GM12878 (cell line): Measurements from ENCODE around the gene GPR78. TPM values are rescaled to one million over a fixed set of nuclear protein-coding genes. Genes with fewer than 3 reads are reported as not detected.

Experiments
- ATAC-seq: fragments of 200-7000 bp; cut with Tn5 transposase; 3 replicates; pipeline ENCODE4 v1.9.1; 2020; ENCODE audit warnings: mild to moderate bottlenecking, moderate library complexity
- BruUV-seq: library from RNA; stranded (reverse); fragments of 400-500 nt; replicated peaks from 2 replicates; lab custom pipeline; 2021; lab: Mats Ljungman, UMichigan
- CTCF ChIA-PET: fragments of 300-600 bp; sonication (Branson Sonifier 250); formaldehyde crosslinking; extraction: SDS; loops from one replicate; lab custom pipeline; 2021; ENCODE audit warnings: inconsistent platforms; lab: Yijun Ruan, JAX
- POLR2A ChIA-PET: fragments of 350-600 bp; formaldehyde crosslinking; extraction: SDS; loops from one replicate; lab custom pipeline; 2021; ENCODE audit warnings: inconsistent platforms; lab: Charles Lee
- RAD21 ChIA-PET: fragments of 300-600 bp; sonication (Branson Sonifier 250); formaldehyde crosslinking; loops from one replicate; lab custom pipeline; 2023; ENCODE audit warnings: antibody characterized with exemption; ENCODE audit not compliant: unreplicated experiment; lab: Charles Lee
- SMC1A ChIA-PET: fragments of 300-600 bp; sonication (Branson Sonifier 250); formaldehyde crosslinking; loops from one replicate; lab custom pipeline; 2023; ENCODE audit not compliant: unreplicated experiment, uncharacterized antibody; lab: Charles Lee
- DNase-seq: peaks from one replicate; pipeline ENCODE4 v3.0.0-alpha.2; 2011; ENCODE audit warnings: low read depth, low spot score
- FAIRE-seq: peaks from 3 replicates; lab custom pipeline; 2011; peaks lifted over from hg19 to GRCh38; lab: Jason Lieb, UNC
- H2AFZ ChIP-seq: 2 replicates; pipeline ENCODE4 v1.6.0; 2011; ENCODE audit warnings: low read depth, low read length, control low read depth; ENCODE audit not compliant: control insufficient read depth
- H3K27ac ChIP-seq: 2 replicates; pipeline ENCODE4 v1.5.1; 2011; ENCODE audit warnings: control low read depth; ENCODE audit not compliant: control insufficient read depth, insufficient read depth
- H3K27me3 ChIP-seq, 2 experiments: replicated peaks in 1 of 2; 2 replicates each; pipeline versions ENCODE4 v1.6.0 to v1.6.1; 2011; ENCODE audit warnings: low read length in 1 of 2; ENCODE audit not compliant: control insufficient read depth in 2 of 2, insufficient read depth in 2 of 2
- H3K36me3 ChIP-seq, 2 experiments: 2 replicates each; pipeline ENCODE4 v1.5.1; 2011; ENCODE audit warnings: low read length in 1 of 2; ENCODE audit not compliant: control insufficient read depth in 2 of 2, insufficient read depth in 2 of 2
- H3K4me1 ChIP-seq: 2 replicates; pipeline ENCODE4 v1.6.1; 2011; ENCODE audit warnings: mild to moderate bottlenecking, low read length, moderate library complexity, mixed read lengths; ENCODE audit not compliant: control insufficient read depth, insufficient read depth
- H3K4me2 ChIP-seq: 2 replicates; pipeline ENCODE4 v1.6.0; 2011; ENCODE audit warnings: control low read depth; ENCODE audit not compliant: control insufficient read depth, insufficient read depth
- H3K4me3 ChIP-seq: fragments of 200-600 bp; sonication (generic); 2 replicates; pipeline ENCODE4 v1.5.1; 2016
- H3K79me2 ChIP-seq: 2 replicates; pipeline ENCODE4 v1.6.0; 2011; ENCODE audit warnings: low read length; ENCODE audit not compliant: control insufficient read depth, insufficient read depth
- H3K9ac ChIP-seq: 2 replicates; pipeline ENCODE4 v1.8.0; 2011; ENCODE audit warnings: low read length, control low read depth, mixed read lengths; ENCODE audit not compliant: control insufficient read depth, insufficient read depth
- H3K9me3 ChIP-seq: replicated peaks from 3 replicates; pipeline ENCODE4 v1.5.1; 2011; ENCODE audit warnings: mild to moderate bottlenecking, low read length; ENCODE audit not compliant: control insufficient read depth, insufficient read depth
- H4K20me1 ChIP-seq: 2 replicates; pipeline ENCODE4 v1.6.0; 2011; ENCODE audit not compliant: control insufficient read depth, insufficient read depth
- BMI1 ChIP-seq: fragments of 450-650 bp; IDR thresholded peaks from 2 replicates; pipeline ENCODE4 v1.6.1; 2016; ENCODE audit warnings: mild to moderate bottlenecking, moderate library complexity, borderline replicate concordance
- CBX3 ChIP-seq: fragments of 200-600 bp; sonication (generic); IDR thresholded peaks from 2 replicates; pipeline ENCODE4 v1.6.1; 2016; ENCODE audit warnings: low read depth, borderline replicate concordance
- ESRRA ChIP-seq: IDR thresholded peaks from 2 replicates; pipeline ENCODE4 v1.6.1; 2012; ENCODE audit warnings: mild to moderate bottlenecking, low read length, improper control_type of control experiment
- EZH2 ChIP-seq: IDR thresholded peaks from 2 replicates; pipeline ENCODE4 v1.6.1; 2012; ENCODE audit warnings: low read depth, mild to moderate bottlenecking, control low read depth, inconsistent platforms, low read length, borderline replicate concordance; ENCODE audit not compliant: control insufficient read depth
- FOS ChIP-seq: IDR thresholded peaks from 3 replicates; pipeline ENCODE4 v1.6.1; 2011; ENCODE audit warnings: borderline replicate concordance; ENCODE audit not compliant: insufficient read length; ENCODE audit errors: extremely low read depth
- HDAC6 ChIP-seq: fragments of 200-600 bp; sonication (generic); IDR thresholded peaks from one replicate; pipeline ENCODE4 v1.8.0; 2017; ENCODE audit warnings: antibody characterized with exemption; ENCODE audit not compliant: unreplicated experiment
- IRF4 ChIP-seq: IDR thresholded peaks from 2 replicates; pipeline ENCODE4 v1.6.1; 2011; ENCODE audit warnings: low read depth, low read length
- KDM1A ChIP-seq: fragments of 200-600 bp; sonication (generic); IDR thresholded peaks from 2 replicates; pipeline ENCODE4 v1.6.1; 2016; ENCODE audit warnings: borderline replicate concordance
- MTA2 ChIP-seq: fragments of 450-650 bp; IDR thresholded peaks from 2 replicates; pipeline ENCODE4 v1.6.1; 2016; ENCODE audit warnings: low read depth, mild to moderate bottlenecking, moderate library complexity
- MYB ChIP-seq: fragments of 150-350 bp; IDR thresholded peaks from 2 replicates; pipeline ENCODE4 v1.6.1; 2014; ENCODE audit warnings: mild to moderate bottlenecking, low read depth, low read length, borderline replicate concordance
- NFYA ChIP-seq: IDR thresholded peaks from 2 replicates; pipeline ENCODE4 v1.6.1; 2011; ENCODE audit warnings: low read depth, mild to moderate bottlenecking, low read length, improper control_type of control experiment, borderline replicate concordance
- NRF1 ChIP-seq: conservative IDR thresholded peaks from 2 replicates; pipeline ENCODE4 v1.6.1; 2011; ENCODE audit warnings: mild to moderate bottlenecking, low read depth, low read length, improper control_type of control experiment
- RB1 ChIP-seq: fragments of 450-650 bp; formaldehyde crosslinking; IDR thresholded peaks from 2 replicates; pipeline ENCODE4 v1.6.1; 2017; ENCODE audit warnings: mild to moderate bottlenecking, borderline replicate concordance
- USF2 ChIP-seq: IDR thresholded peaks from 2 replicates; pipeline ENCODE4 v1.6.1; 2011; ENCODE audit warnings: low read depth, low read length, improper control_type of control experiment, borderline replicate concordance
- WRNIP1 ChIP-seq: IDR thresholded peaks from 2 replicates; pipeline ENCODE4 v1.6.1; 2011; ENCODE audit warnings: low read depth, low read length, improper control_type of control experiment, borderline replicate concordance
- YBX1 ChIP-seq: fragments of 450-650 bp; IDR thresholded peaks from 2 replicates; pipeline ENCODE4 v1.6.1; 2016; ENCODE audit warnings: antibody characterized with exemption
- WGBS: methylation state at CpG from one replicate; pipeline ENCODE4 v1.1.6; 2016; ENCODE audit warnings: low lambda C conversion rate; ENCODE audit not compliant: insufficient replicate concordance, insufficient coverage; ENCODE audit errors: missing lambda C conversion rate; 5-methylcytosine and 5-hydroxymethylcytosine counted together
- in situ Hi-C: fragments of 300-500 bp; cut with MboI; formaldehyde crosslinking; loops from 9 replicates; pipeline ENCODE4 v1.14.3; 2018; ENCODE audit warnings: mixed read lengths
- intact Hi-C: fragments of 100-400 bp; cut with micrococcal nuclease; formaldehyde crosslinking; loops from one replicate; pipeline ENCODE4 v1.14.2; 2022; ENCODE audit not compliant: unreplicated experiment
- polyA plus RNA-seq, 11 experiments: library from polyadenylated mRNA; depleted of rRNA in 4 of 11; unstranded in 6 of 11; stranded (reverse) in 5 of 11; fragments of >200 nt; fragmentation: Nextera tagmentation in 4 of 11; fragmentation: Illumina TruSeq in 1 of 11; extraction: Ambion mirVana in 4 of 11; extraction: Trizol in 1 of 11; gene quantifications; 1 replicate in 1 of 11; 2 replicates in 10 of 11; pipeline versions ENCODE4 v1.2.1 to v1.2.3, GENCODE V29; 2011 to 2016; ENCODE audit warnings: inconsistent platforms in 2 of 11, missing spikeins in 2 of 11, low read depth in 1 of 11
- total RNA-seq, 4 experiments: library from RNA; depleted of rRNA in 3 of 4; stranded (reverse); fragments of >200 nt in 3 of 4; fragmentation: Illumina TruSeq in 1 of 4; extraction: Trizol in 1 of 4; gene quantifications; 2 replicates each; pipeline versions ENCODE4 v1.2.1 to v1.2.3, GENCODE V29; 2013 to 2021
- TF ChIP-seq, protein P1 (sequence below): IDR thresholded peaks from 2 replicates; pipeline ENCODE4 v1.6.1; 2011; ENCODE audit warnings: low read depth, mild to moderate bottlenecking, low read length, moderate library complexity, borderline replicate concordance; ENCODE audit errors: extremely low read depth
- TF ChIP-seq, protein P2 (sequence below): fragments of 450-650 bp; formaldehyde crosslinking; IDR thresholded peaks from 2 replicates; pipeline ENCODE4 v1.4.0; 2022; ENCODE audit warnings: mild to moderate bottlenecking, moderate library complexity

Gene GPR78
- total and polyA plus RNA-seq, 10 of the 15 experiments (the other 5 are each of a cell fraction or from before 2014, with no cell fraction given) = 0.03 TPM; not detected in 9

DNA sequence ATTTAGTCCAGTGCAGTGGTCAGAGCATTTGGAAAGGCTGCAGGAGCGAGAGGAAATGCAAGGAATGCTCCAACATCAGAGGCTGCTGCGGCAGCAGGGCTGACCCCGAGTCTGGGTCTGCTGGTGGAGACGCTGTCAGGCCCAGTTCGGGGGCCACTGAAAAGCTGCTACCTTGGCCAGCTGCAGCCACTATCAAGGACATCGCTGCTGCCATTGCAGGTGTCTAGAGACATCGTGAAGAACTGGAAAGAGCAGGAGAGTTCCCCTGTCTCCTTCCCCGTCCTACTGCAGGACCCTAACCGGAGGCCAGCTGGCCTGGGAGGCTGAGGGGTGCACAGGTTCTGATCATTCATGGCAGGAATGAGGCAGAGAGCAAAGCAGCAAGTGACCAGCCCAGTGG lies 29.5 kb upstream of the GPR78 start:
- no peaks in the 10 kb centered on the region for H3K4me1 ChIP-seq
- no peak overlapping the region for H3K27ac ChIP-seq
- H3K9me3 ChIP-seq = no peaks in the 10 kb centered on the region
- no peaks in the 10 kb centered on the region for H4K20me1 ChIP-seq
- H3K27me3 ChIP-seq = no peaks in the 10 kb centered on the region; a peak in 1 of 4 replicates
- H3K4me3 ChIP-seq = no peak overlapping the region
- BruUV-seq = no TSS peak
- H3K79me2 ChIP-seq = no peaks in the 10 kb centered on the region
- no peak for FAIRE-seq
- SMC1A ChIA-PET = no interaction called here
- H2AFZ ChIP-seq = no peak overlapping the region
- no peak overlapping the region for H3K9ac ChIP-seq
- intact Hi-C loops = no loop called here
- H3K36me3 ChIP-seq = no peaks in the 10 kb centered on the region
- POLR2A ChIA-PET = no interaction called here
- no peak for ATAC-seq
- CTCF ChIA-PET = interaction anchor here (1.3 kb wide), 1 partner anchor 11 kb away, joined by 4 read pairs; no protein-coding TSS in a partner anchor
- RAD21 ChIA-PET = no interaction called here
- no peak for TF ChIP-seq MYB
- TF ChIP-seq ESRRA = no peak
- TF ChIP-seq FOS = no peak
- TF ChIP-seq MTA2 = no peak
- TF ChIP-seq USF2 = no peak
- TF ChIP-seq, protein P1, sequence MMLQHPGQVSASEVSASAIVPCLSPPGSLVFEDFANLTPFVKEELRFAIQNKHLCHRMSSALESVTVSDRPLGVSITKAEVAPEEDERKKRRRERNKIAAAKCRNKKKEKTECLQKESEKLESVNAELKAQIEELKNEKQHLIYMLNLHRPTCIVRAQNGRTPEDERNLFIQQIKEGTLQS = no peak
- no peak for TF ChIP-seq RB1
- TF ChIP-seq CBX3 = no peak
- TF ChIP-seq HDAC6 = no peak
- no peak for TF ChIP-seq IRF4
- TF ChIP-seq NRF1 = no peak
- TF ChIP-seq WRNIP1 = no peak
- TF ChIP-seq, protein P2, sequence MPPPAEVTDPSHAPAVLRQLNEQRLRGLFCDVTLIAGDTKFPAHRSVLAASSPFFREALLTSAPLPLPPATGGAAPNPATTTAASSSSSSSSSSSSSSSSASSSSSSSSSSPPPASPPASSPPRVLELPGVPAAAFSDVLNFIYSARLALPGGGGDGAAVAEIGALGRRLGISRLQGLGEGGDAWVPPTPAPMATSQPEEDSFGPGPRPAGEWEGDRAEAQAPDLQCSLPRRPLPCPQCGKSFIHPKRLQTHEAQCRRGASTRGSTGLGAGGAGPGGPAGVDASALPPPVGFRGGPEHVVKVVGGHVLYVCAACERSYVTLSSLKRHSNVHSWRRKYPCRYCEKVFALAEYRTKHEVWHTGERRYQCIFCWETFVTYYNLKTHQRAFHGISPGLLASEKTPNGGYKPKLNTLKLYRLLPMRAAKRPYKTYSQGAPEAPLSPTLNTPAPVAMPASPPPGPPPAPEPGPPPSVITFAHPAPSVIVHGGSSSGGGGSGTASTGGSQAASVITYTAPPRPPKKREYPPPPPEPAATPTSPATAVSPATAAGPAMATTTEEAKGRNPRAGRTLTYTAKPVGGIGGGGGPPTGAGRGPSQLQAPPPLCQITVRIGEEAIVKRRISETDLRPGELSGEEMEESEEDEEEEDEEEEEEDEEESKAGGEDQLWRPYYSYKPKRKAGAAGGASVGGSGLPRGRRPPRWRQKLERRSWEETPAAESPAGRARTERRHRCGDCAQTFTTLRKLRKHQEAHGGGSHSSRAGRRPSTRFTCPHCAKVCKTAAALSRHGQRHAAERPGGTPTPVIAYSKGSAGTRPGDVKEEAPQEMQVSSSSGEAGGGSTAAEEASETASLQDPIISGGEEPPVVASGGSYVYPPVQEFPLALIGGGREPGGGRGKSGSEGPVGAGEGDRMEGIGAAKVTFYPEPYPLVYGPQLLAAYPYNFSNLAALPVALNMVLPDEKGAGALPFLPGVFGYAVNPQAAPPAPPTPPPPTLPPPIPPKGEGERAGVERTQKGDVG (CRISPR knock-in tag) = no peak
- TF ChIP-seq KDM1A = no peak
- TF ChIP-seq YBX1 = no peak
- no peak for TF ChIP-seq NFYA
- TF ChIP-seq BMI1 = no peak
- TF ChIP-seq EZH2 = no peak
- DNase-seq = no peak
- in situ Hi-C loops = no loop called here
- no peak overlapping the region for H3K4me2 ChIP-seq
- WGBS = 16% methylated on average over 9 of the region's 9 CpGs
